GM12878 (cell line): ENCODE measurements around the gene TESK1.

Experiments used
- CBX5 ChIP-seq: sonication (generic); IDR thresholded peaks from 2 replicates; pipeline ENCODE4 v1.6.1; 2016; ENCODE audit warnings: low read depth, moderate library complexity, mild to moderate bottlenecking, inconsistent platforms
- CUX1 ChIP-seq: IDR thresholded peaks from 2 replicates; pipeline ENCODE4 v1.6.1; 2012; ENCODE audit warnings: improper control_type of control experiment, low read depth, low read length; ENCODE audit not compliant: insufficient replicate concordance
- EGR1 ChIP-seq, 2 experiments: IDR thresholded peaks; 1 replicate in 1 of 2; 2 replicates in 1 of 2; pipeline ENCODE4 v1.6.1; 2011 to 2012; ENCODE audit warnings: low read depth in 2 of 2, low read length in 2 of 2, borderline replicate concordance in 1 of 2, mild to moderate bottlenecking in 1 of 2, moderate library complexity in 1 of 2
- POLR2A ChIP-seq: IDR thresholded peaks from 2 replicates; pipeline ENCODE4 v1.6.1; 2011; ENCODE audit warnings: low read depth, mild to moderate bottlenecking, low read length
- POLR2AphosphoS5 ChIP-seq: IDR thresholded peaks from 2 replicates; pipeline ENCODE4 v1.6.1; 2011; ENCODE audit warnings: mild to moderate bottlenecking, low read length, inconsistent platforms
- ZBED1 ChIP-seq: IDR thresholded peaks from 2 replicates; pipeline ENCODE4 v1.6.1; 2016; ENCODE audit warnings: borderline replicate concordance
- TF ChIP-seq, protein P1 (sequence below), 3 experiments: IDR thresholded peaks in 2 of 3; conservative IDR thresholded peaks in 1 of 3; 2 replicates each; pipeline ENCODE4 v1.5.1; 2011; ENCODE audit warnings: low read depth in 3 of 3, low read length in 3 of 3, mild to moderate bottlenecking in 3 of 3, control low read depth in 2 of 3, moderate library complexity in 2 of 3, inconsistent platforms in 1 of 3, mixed read lengths in 1 of 3; ENCODE audit not compliant: control insufficient read depth in 2 of 3, insufficient read depth in 1 of 3; ENCODE audit errors: extremely low read depth in 1 of 3

GRCh38 chr9:35656831-35657545, 51.9 kb downstream of the TESK1 start:
- TF ChIP-seq, protein P1, sequence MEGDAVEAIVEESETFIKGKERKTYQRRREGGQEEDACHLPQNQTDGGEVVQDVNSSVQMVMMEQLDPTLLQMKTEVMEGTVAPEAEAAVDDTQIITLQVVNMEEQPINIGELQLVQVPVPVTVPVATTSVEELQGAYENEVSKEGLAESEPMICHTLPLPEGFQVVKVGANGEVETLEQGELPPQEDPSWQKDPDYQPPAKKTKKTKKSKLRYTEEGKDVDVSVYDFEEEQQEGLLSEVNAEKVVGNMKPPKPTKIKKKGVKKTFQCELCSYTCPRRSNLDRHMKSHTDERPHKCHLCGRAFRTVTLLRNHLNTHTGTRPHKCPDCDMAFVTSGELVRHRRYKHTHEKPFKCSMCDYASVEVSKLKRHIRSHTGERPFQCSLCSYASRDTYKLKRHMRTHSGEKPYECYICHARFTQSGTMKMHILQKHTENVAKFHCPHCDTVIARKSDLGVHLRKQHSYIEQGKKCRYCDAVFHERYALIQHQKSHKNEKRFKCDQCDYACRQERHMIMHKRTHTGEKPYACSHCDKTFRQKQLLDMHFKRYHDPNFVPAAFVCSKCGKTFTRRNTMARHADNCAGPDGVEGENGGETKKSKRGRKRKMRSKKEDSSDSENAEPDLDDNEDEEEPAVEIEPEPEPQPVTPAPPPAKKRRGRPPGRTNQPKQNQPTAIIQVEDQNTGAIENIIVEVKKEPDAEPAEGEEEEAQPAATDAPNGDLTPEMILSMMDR (IDR thresholded peaks at IDR 0.05 in 2 of 3, conservative IDR thresholded peaks at IDR 0.05 in 1 of 3; ENCODE audit: control insufficient read depth in 2 of 3, extremely low read depth in 1 of 3, insufficient read depth in 1 of 3, low read depth in 3 of 3, low read length in 3 of 3), result no peak
- TF ChIP-seq ZBED1 (no peak), POLR2A (no peak), CUX1 (no peak), EGR1 (IDR thresholded peaks at IDR 0.05; ENCODE audit: borderline replicate concordance in 1 of 2, low read depth in 2 of 2, low read length in 2 of 2) (no peak), CBX5 (no peak), POLR2AphosphoS5 (no peak)
